IPS-NIHi7 (cell line): Measurements from ENCODE around the gene SESN3.

Source experiments
- DNase-seq: peaks from one replicate; pipeline ENCODE4 v3.0.0; 2012; ENCODE audit warnings: mixed read lengths; ENCODE audit errors: extremely low spot score

The SESN3 gene

DNA sequence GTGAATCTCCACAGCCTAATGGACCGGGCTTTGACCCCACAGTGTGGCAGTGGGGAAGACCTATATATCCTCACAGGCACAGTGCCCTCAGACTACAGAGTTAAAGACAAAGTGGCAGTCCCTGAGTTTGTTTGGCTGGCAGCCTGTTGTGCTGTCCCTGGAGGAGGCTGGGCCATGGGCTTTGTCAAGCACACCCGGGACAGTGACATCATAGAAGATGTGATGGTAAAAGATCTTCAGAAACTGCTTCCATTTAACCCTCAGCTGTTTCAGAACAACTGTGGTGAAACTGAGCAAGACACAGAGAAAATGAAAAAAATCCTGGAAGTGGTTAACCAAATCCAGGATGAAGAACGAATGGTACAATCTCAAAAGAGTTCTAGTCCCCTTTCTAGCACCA, 102.4 kb downstream of the SESN3 start:
- no peak for DNase-seq

DNA sequence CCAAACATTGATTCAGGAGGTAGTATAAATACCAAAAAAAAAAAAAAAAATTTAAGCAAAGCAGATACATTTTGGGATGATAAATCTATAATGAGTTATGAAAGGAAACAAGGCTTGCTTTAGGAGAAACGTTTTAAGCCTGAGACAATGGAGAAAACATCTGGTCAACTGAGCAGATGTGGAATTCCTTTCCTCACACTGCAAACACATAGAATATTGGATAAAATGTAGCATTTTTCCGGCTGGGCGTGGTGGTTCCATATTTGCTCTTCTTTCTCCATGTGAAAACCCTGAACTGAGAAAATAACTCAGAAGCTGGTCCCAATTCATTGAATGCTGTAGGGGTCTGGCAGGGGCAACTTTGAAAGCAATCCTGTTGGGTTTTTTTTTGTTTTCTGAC, 107.4 kb downstream of the SESN3 start:
- no peak for DNase-seq

DNA sequence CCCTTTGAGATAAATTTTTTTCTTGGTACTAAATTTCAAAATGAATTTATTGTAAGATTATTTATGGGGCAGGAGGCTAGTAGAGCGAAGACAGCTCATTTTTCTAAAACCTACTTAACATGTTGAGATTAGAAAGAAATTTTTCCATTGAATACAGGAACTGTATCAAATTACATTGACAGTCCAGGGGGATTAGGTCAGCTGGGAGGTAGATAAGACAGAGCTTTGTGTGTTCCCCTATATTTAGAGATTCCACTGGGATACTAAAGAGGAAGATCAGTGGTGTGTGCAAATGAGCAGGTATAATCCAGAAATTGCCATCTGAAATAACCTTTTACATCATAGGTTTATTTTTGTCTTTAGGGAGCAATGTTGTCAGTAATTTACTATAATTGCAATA, 109.3 kb downstream of the SESN3 start:
- DNase-seq = no peak

DNA sequence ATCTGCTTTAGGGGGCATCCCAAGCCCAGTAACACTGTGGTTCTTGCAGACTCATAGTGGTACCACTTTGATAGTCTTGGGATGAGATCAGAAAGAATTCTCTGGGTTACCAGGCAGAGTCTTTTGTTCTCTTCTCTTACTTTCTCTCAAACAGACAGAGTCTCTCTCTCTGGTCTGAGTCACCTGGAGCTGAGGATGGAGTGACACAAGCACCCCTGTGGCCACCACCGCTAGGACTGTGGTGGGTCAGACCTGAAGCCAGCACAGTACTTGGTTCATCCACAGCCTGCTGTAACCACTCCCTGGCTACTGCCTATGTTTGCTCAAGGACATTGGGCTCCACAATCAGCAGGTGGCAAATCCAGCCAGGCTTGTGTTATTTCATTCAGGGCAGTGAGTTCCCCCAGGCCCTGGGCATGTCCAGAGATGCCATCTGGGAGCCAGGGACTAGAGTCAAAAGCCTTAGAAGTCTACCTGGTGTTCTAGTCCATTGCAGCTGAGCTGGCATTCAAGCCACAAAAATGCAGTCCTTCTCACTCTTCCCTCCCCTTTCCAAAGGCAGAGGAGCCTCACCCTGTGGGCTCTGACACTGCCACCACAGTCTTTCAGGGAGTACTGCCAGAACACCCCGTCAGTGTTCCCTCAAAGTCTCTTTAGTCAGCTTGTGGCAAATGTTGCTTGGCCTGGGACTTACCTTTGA, 111.5 kb downstream of the SESN3 start:
- DNase-seq = no peak

DNA sequence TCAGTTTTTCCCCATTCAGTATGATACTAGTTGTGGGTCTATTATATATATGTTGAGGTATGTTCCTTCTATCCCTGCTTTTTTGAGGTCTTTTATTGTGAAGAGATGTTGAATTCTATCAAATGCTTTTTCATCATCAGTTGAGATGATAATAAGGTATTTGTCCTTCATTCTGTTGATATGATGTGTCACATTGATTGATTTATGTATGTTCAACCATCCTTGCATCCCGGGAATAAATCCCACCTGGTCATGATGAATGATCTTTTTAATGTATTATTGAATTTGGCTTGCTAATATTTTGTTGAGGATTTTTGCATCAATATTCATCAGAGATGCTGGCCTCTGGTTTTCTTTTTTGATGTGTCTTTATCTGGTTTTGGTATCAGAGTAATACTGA, 115.4 kb downstream of the SESN3 start:
- DNase-seq = no peak
